Mesothelial cell of epicardium (in vitro differentiated cells): ENCODE results near the gene SELENOF. TPM values are rescaled to one million over a fixed set of nuclear protein-coding genes. Genes with fewer than 3 reads are reported as not detected.
A peak's percentile ranks its signal among the peaks of the same experiment; 100 is the strongest.
"Not testable (repeated sequence)": the region's sequence is repeated elsewhere in the genome, so short reads cannot be mapped to it uniquely, and the experiment has no call there.

Experiments
- DNase-seq, 2 experiments: peaks; one replicate each; pipeline ENCODE4 v3.0.0; 2021; ENCODE audit warnings: low spot score in 2 of 2; ENCODE audit not compliant: unreplicated experiment in 2 of 2
- H3K27ac Mint-ChIP-seq: 2 replicates; pipeline ENCODE4 v1.8.0; 2021; ENCODE audit warnings: mixed read lengths
- H3K27me3 Mint-ChIP-seq: 2 replicates; pipeline ENCODE4 v1.8.0; 2021; ENCODE audit warnings: low read depth, mixed read lengths
- H3K36me3 Mint-ChIP-seq: 2 replicates; pipeline ENCODE4 v1.8.0; 2021; ENCODE audit warnings: mixed read lengths
- H3K4me1 Mint-ChIP-seq: 2 replicates; pipeline ENCODE4 v1.8.0; 2021; ENCODE audit warnings: mixed read lengths
- H3K4me3 Mint-ChIP-seq: 2 replicates; pipeline ENCODE4 v1.8.0; 2021; ENCODE audit warnings: mild to moderate bottlenecking, moderate library complexity, mixed read lengths
- H3K9me3 Mint-ChIP-seq: 2 replicates; pipeline ENCODE4 v1.8.0; 2021; ENCODE audit warnings: mixed read lengths
- total RNA-seq: library from RNA; stranded (reverse); gene quantifications from 3 replicates; pipeline ENCODE4 v1.2.1, GENCODE V29; 2021
- TF ChIP-seq, protein P1 (sequence below): fragments of 200-600 bp; sonication (generic); IDR thresholded peaks from one replicate; pipeline ENCODE4 v1.5.0; 2021; ENCODE audit warnings: antibody characterized with exemption; ENCODE audit not compliant: unreplicated experiment

The SELENOF gene
- total RNA-seq, 1 donor from 2014 or later: 150 TPM

DNA sequence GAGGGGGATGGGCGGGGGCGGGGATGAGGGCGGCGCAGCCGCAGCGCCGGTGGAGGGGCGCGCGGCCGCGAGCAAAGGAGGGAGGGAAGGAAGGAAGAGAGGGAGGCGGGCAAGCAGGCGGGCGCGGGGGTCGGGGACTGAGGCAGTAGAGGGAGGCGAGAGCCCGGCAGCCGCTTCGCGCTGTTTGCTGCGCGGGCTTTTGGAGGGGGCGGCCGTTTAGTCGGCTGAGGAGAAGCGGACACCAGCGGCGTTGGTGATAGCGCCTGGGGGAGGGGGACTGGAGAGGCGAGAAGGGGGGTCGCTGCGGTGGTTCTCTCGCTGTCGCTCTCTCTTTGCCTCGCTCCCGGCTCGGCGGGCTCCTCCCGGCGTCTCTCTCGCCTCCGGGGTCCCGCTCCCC, 673 bp upstream of the SELENOF start, which contains the start of gene HS2ST1:
TSS of gene HS2ST1 (plus strand) at position 35 of the 397 bp plus-strand sequence.
- Mint-ChIP-seq H3K9me3 (no peaks in the 10 kb centered on the region), H3K27me3 (no peaks in the 10 kb centered on the region), H3K4me1 (peaks cover 23% of the 10 kb centered on the region), H3K4me3 (no peak within 1 kb of the TSS), H3K36me3 (peaks cover 8% of the 10 kb centered on the region), H3K27ac (no peak within 1 kb of the TSS)
- TF ChIP-seq, protein P1, sequence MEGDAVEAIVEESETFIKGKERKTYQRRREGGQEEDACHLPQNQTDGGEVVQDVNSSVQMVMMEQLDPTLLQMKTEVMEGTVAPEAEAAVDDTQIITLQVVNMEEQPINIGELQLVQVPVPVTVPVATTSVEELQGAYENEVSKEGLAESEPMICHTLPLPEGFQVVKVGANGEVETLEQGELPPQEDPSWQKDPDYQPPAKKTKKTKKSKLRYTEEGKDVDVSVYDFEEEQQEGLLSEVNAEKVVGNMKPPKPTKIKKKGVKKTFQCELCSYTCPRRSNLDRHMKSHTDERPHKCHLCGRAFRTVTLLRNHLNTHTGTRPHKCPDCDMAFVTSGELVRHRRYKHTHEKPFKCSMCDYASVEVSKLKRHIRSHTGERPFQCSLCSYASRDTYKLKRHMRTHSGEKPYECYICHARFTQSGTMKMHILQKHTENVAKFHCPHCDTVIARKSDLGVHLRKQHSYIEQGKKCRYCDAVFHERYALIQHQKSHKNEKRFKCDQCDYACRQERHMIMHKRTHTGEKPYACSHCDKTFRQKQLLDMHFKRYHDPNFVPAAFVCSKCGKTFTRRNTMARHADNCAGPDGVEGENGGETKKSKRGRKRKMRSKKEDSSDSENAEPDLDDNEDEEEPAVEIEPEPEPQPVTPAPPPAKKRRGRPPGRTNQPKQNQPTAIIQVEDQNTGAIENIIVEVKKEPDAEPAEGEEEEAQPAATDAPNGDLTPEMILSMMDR: no peak
- DNase-seq: no peak

- Mint-ChIP-seq H3K36me3 (peaks cover 12% of the 10 kb centered on the region), H3K4me3 (no peak overlapping the region), H3K9me3 (no peaks in the 10 kb centered on the region), H3K27me3 (no peaks in the 10 kb centered on the region), H3K27ac (no peak overlapping the region), H3K4me1 (peaks cover 23% of the 10 kb centered on the region)
- DNase-seq: no peak
- TF ChIP-seq, protein P1: no peak
Observed at GRCh38 chr1:86913399-86913895, 479 bp downstream of the SELENOF start.

DNA sequence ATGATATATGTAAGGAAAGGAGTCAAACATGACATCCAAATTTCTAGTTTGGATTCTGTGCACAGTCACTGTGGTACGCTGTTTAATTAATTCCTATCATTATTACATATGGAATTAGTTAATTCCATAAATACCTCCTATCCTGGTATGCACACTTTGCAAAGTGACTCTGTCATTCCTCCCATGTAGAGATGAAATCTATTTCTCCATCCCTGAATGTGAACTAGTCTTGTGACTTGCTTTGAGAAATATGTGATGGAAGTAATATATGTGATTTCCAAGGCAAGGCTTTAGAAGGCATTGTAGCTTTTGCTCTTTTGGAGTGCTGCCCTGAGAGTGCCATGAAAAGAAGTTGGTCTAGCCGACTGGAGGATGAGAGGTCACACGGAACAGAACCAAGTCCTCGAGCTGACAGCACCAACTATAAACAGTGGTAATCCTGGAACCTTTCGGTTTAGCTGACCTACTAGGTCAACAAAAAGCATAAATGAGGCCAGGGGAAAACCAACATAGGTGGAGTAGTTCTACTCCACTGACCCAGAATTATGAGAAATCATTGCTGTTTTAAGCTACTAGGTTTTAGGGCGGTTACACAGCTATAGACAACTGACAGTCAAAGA, 1.5 kb downstream of the SELENOF start:
- H3K4me1 Mint-ChIP-seq: peaks cover 23% of the 10 kb centered on the region
- peaks cover 16% of the 10 kb centered on the region for H3K36me3 Mint-ChIP-seq
- no peaks in the 10 kb centered on the region for H3K9me3 Mint-ChIP-seq
- TF ChIP-seq, protein P1: no peak
- H3K27me3 Mint-ChIP-seq: no peaks in the 10 kb centered on the region
- H3K27ac Mint-ChIP-seq: peak overlapping the region; percentile 58
- no peak overlapping the region for H3K4me3 Mint-ChIP-seq
- DNase-seq: no peak

- Mint-ChIP-seq H3K27me3 (no peaks in the 10 kb centered on the region), H3K4me3 (no peak overlapping the region), H3K27ac (no peak overlapping the region), H3K9me3 (no peaks in the 10 kb centered on the region), H3K36me3 (peaks cover 26% of the 10 kb centered on the region), H3K4me1 (peaks cover 8% of the 10 kb centered on the region)
- TF ChIP-seq, protein P1: no peak
- no peak for DNase-seq
Observed at GRCh38 chr1:86906419-86906818, 7.5 kb downstream of the SELENOF start.

DNA sequence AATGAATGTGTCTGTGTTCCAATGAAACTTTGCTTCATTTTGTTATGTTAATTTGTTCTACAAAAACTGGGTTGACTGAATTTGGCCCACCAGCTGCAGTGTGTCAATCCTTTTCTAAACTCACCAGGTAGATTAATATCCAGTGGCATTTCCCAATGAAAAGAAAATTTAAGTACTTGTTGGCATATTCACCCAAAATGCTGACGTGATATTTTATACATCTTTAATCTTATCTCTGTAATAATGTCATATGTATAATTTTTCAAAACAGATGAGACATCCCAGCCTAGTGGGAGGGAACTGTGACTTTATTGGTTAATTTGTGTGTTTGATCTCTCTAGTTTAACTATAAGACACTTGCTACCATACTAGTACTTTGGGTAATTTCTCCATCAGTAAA, 8.1 kb downstream of the SELENOF start:
- Mint-ChIP-seq H3K9me3 (no peaks in the 10 kb centered on the region), H3K36me3 (peaks cover 28% of the 10 kb centered on the region), H3K4me3 (no peak overlapping the region), H3K27ac (no peak overlapping the region), H3K27me3 (no peaks in the 10 kb centered on the region), H3K4me1 (peaks cover 2% of the 10 kb centered on the region)
- TF ChIP-seq, protein P1: no peak
- no peak for DNase-seq

GRCh38 chr1:86899401-86899800, 14.5 kb downstream of the SELENOF start:
- H3K27me3 Mint-ChIP-seq, H3K4me1 Mint-ChIP-seq, H3K9me3 Mint-ChIP-seq, H3K4me3 Mint-ChIP-seq, H3K27ac Mint-ChIP-seq, DNase-seq: not testable (repeated sequence)
- H3K36me3 Mint-ChIP-seq: peaks cover 30% of the 10 kb centered on the region
